IMR-90 (cell line): ENCODE measurements around the gene HSP90AB1. TPM values are rescaled to one million over a fixed set of nuclear protein-coding genes. Genes with fewer than 3 reads are reported as not detected.

Experiments used
- ATAC-seq: fragments of 200-7000 bp; cut with Tn5 transposase; 2 replicates; pipeline ENCODE4 v1.9.1; 2020; ENCODE audit warnings: low read depth, mild to moderate bottlenecking, moderate library complexity
- BruUV-seq: library from RNA; stranded (reverse); fragments of 400-500 nt; replicated peaks from 2 replicates; lab custom pipeline; 2021; lab: Mats Ljungman, UMichigan
- CTCF ChIA-PET: fragments of 300-600 bp; formaldehyde crosslinking; extraction: SDS; loops from one replicate; lab custom pipeline; 2021; ENCODE audit warnings: antibody characterized with exemption; lab: Yijun Ruan, JAX
- POLR2A ChIA-PET: fragments of 300-600 bp; sonication (Branson Sonifier 250); formaldehyde crosslinking; loops from one replicate; lab custom pipeline; 2022; ENCODE audit warnings: antibody characterized with exemption; ENCODE audit not compliant: unreplicated experiment; lab: Charles Lee
- DNase-seq: peaks from one replicate; pipeline ENCODE4 v3.0.0; 2013
- H2AFZ ChIP-seq: replicated peaks from 2 replicates; pipeline ENCODE3; 2013; ENCODE audit warnings: low read length, mild to moderate bottlenecking; ENCODE audit not compliant: poor library complexity
- H2AK5ac ChIP-seq: 2 replicates; pipeline ENCODE4 v1.6.1; 2013; ENCODE audit warnings: low read depth, low read length, inconsistent platforms
- H2AK9ac ChIP-seq: replicated peaks from 2 replicates; pipeline ENCODE3; 2013; ENCODE audit warnings: mild to moderate bottlenecking, low read depth, low read length, moderate library complexity; ENCODE audit not compliant: poor library complexity
- H2BK120ac ChIP-seq: 2 replicates; pipeline ENCODE4 v1.6.1; 2013; ENCODE audit warnings: low read depth, low read length, inconsistent platforms
- H2BK15ac ChIP-seq: 3 replicates; pipeline ENCODE4 v1.6.1; 2013; ENCODE audit warnings: low read depth, low read length, inconsistent platforms
- H2BK20ac ChIP-seq: 2 replicates; pipeline ENCODE4 v1.6.1; 2013; ENCODE audit warnings: low read depth, mild to moderate bottlenecking, inconsistent platforms, low read length, moderate library complexity
- H2BK5ac ChIP-seq: 2 replicates; pipeline ENCODE4 v1.6.1; 2013; ENCODE audit warnings: mild to moderate bottlenecking, low read depth, low read length, inconsistent platforms; ENCODE audit not compliant: poor library complexity, severe bottlenecking
- H3K14ac ChIP-seq: replicated peaks from 2 replicates; pipeline ENCODE4 v1.6.1; 2013; ENCODE audit warnings: low read depth, low read length, inconsistent platforms
- H3K18ac ChIP-seq: 2 replicates; pipeline ENCODE4 v1.6.1; 2013; ENCODE audit warnings: low read depth, low read length, control low read depth
- H3K23ac ChIP-seq: 2 replicates; pipeline ENCODE4 v1.6.1; 2013; ENCODE audit warnings: low read depth, low read length, inconsistent platforms
- H3K27ac ChIP-seq: 2 replicates; pipeline ENCODE4 v1.5.1; 2013; ENCODE audit warnings: mild to moderate bottlenecking, control low read depth, low read length; ENCODE audit not compliant: insufficient read depth
- H3K27me3 ChIP-seq: 2 replicates; pipeline ENCODE4 v1.6.1; 2013; ENCODE audit warnings: low read length; ENCODE audit not compliant: control insufficient read depth, insufficient read depth
- H3K36me3 ChIP-seq: 2 replicates; pipeline ENCODE4 v1.6.1; 2013; ENCODE audit warnings: low read length, mixed read lengths; ENCODE audit not compliant: control insufficient read depth, insufficient read depth
- H3K4ac ChIP-seq: 2 replicates; pipeline ENCODE4 v1.6.1; 2013; ENCODE audit warnings: low read depth, low read length, inconsistent platforms
- H3K4me1 ChIP-seq: 2 replicates; pipeline ENCODE4 v1.6.1; 2013; ENCODE audit warnings: low read length, mixed read lengths; ENCODE audit not compliant: control insufficient read depth, insufficient read depth
- H3K4me2 ChIP-seq: 2 replicates; pipeline ENCODE4 v1.6.1; 2013; ENCODE audit warnings: low read depth, mild to moderate bottlenecking, control low read depth, low read length, moderate library complexity
- H3K4me3 ChIP-seq: 2 replicates; pipeline ENCODE4 v1.5.1; 2013; ENCODE audit warnings: low read depth, mild to moderate bottlenecking, control low read depth, low read length, moderate library complexity; ENCODE audit not compliant: insufficient read depth
- H3K56ac ChIP-seq: 2 replicates; pipeline ENCODE4 v1.6.1; 2013; ENCODE audit warnings: low read length, inconsistent platforms; ENCODE audit not compliant: insufficient read depth; ENCODE audit errors: extremely low read depth
- H3K79me1 ChIP-seq, 2 experiments: 2 replicates each; pipeline ENCODE4 v1.6.1; 2013; ENCODE audit warnings: low read length in 2 of 2, inconsistent platforms in 1 of 2, low read depth in 1 of 2
- H3K9ac ChIP-seq: 2 replicates; pipeline ENCODE4 v1.6.1; 2013; ENCODE audit warnings: low read depth, low read length, control low read depth
- H3K9me1 ChIP-seq: 2 replicates; pipeline ENCODE4 v1.6.1; 2013; ENCODE audit warnings: low read length, inconsistent platforms; ENCODE audit not compliant: insufficient read depth
- H3K9me3 ChIP-seq: 2 replicates; pipeline ENCODE4 v1.6.1; 2013; ENCODE audit warnings: low read length; ENCODE audit not compliant: control insufficient read depth, insufficient read depth
- H4K20me1 ChIP-seq: 2 replicates; pipeline ENCODE4 v1.6.1; 2013; ENCODE audit warnings: low read length, inconsistent platforms; ENCODE audit not compliant: insufficient read depth
- H4K5ac ChIP-seq: 2 replicates; pipeline ENCODE4 v1.6.1; 2013; ENCODE audit warnings: mild to moderate bottlenecking, low read depth, low read length, control low read depth
- H4K8ac ChIP-seq, 2 experiments: 2 replicates each; pipeline ENCODE4 v1.6.1; 2013; ENCODE audit warnings: low read depth in 2 of 2, low read length in 2 of 2, control low read depth in 1 of 2, inconsistent platforms in 1 of 2
- H4K91ac ChIP-seq: 2 replicates; pipeline ENCODE4 v1.6.1; 2013; ENCODE audit warnings: low read depth, low read length, inconsistent platforms; ENCODE audit not compliant: insufficient read depth
- BHLHE40 ChIP-seq: fragments of 150-350 bp; IDR thresholded peaks from 2 replicates; pipeline ENCODE4 v1.6.1; 2016; ENCODE audit warnings: mild to moderate bottlenecking, low read depth, low read length
- CEBPB ChIP-seq: IDR thresholded peaks from 2 replicates; pipeline ENCODE4 v1.6.1; 2012; ENCODE audit warnings: low read depth, low read length, improper control_type of control experiment
- CHD1 ChIP-seq: IDR thresholded peaks from 2 replicates; pipeline ENCODE4 v1.6.1; 2012; ENCODE audit warnings: low read depth, low read length, improper control_type of control experiment
- ELK1 ChIP-seq: fragments of 150-350 bp; IDR thresholded peaks from 2 replicates; pipeline ENCODE4 v1.6.1; 2016; ENCODE audit warnings: low read depth, mild to moderate bottlenecking, low read length, moderate library complexity, borderline replicate concordance
- FOS ChIP-seq: fragments of 150-350 bp; IDR thresholded peaks from 2 replicates; pipeline ENCODE4 v1.6.1; 2016; ENCODE audit warnings: low read depth, low read length
- MAFK ChIP-seq: IDR thresholded peaks from 2 replicates; pipeline ENCODE4 v1.6.1; 2012; ENCODE audit warnings: low read depth, low read length, improper control_type of control experiment
- MAZ ChIP-seq: IDR thresholded peaks from 2 replicates; pipeline ENCODE4 v1.6.1; 2012; ENCODE audit warnings: low read depth, mild to moderate bottlenecking, low read length, improper control_type of control experiment, moderate library complexity, borderline replicate concordance
- MXI1 ChIP-seq: IDR thresholded peaks from 2 replicates; pipeline ENCODE4 v1.6.1; 2012; ENCODE audit warnings: low read depth, mild to moderate bottlenecking, low read length, moderate library complexity, borderline replicate concordance
- NFE2L2 ChIP-seq: fragments of 150-350 bp; IDR thresholded peaks from 2 replicates; pipeline ENCODE4 v1.6.1; 2016; ENCODE audit warnings: low read depth, mild to moderate bottlenecking, low read length
- POLR2A ChIP-seq: IDR thresholded peaks from 2 replicates; pipeline ENCODE4 v1.6.1; 2012; ENCODE audit warnings: mild to moderate bottlenecking, low read depth, low read length
- RAD21 ChIP-seq: IDR thresholded peaks from 2 replicates; pipeline ENCODE4 v1.6.1; 2012; ENCODE audit warnings: low read length, improper control_type of control experiment
- RCOR1 ChIP-seq: IDR thresholded peaks from 2 replicates; pipeline ENCODE4 v1.6.1; 2012; ENCODE audit warnings: mild to moderate bottlenecking, low read length, improper control_type of control experiment; ENCODE audit not compliant: insufficient replicate concordance
- RFX5 ChIP-seq: IDR thresholded peaks from 2 replicates; pipeline ENCODE4 v1.8.0; 2012; ENCODE audit warnings: low read depth, mild to moderate bottlenecking, low read length, moderate library complexity
- SMC3 ChIP-seq: fragments of 150-350 bp; IDR thresholded peaks from 2 replicates; pipeline ENCODE4 v1.6.1; 2016; ENCODE audit warnings: low read depth, mild to moderate bottlenecking, antibody characterized with exemption, low read length, moderate library complexity
- USF2 ChIP-seq: fragments of 150-350 bp; IDR thresholded peaks from 2 replicates; pipeline ENCODE4 v1.6.1; 2017; ENCODE audit warnings: mild to moderate bottlenecking, antibody characterized with exemption, low read length, low read depth
- WGBS, 2 experiments: methylation state at CpG; one replicate each; pipeline versions ENCODE4 v1.1.5 to v1.1.7; 2013; ENCODE audit warnings: missing lambda C conversion rate in 2 of 2; ENCODE audit not compliant: insufficient read length in 1 of 2; ENCODE audit errors: extremely low coverage in 2 of 2; 5-methylcytosine and 5-hydroxymethylcytosine counted together
- dilution Hi-C: fragments of 300-500 bp; cut with HindIII; formaldehyde crosslinking; loops from one replicate; pipeline ENCODE4 v1.14.3; 2018; ENCODE audit warnings: low sequenced_read_pairs; ENCODE audit not compliant: unreplicated experiment
- in situ Hi-C: fragments of 300-500 bp; cut with MboI; formaldehyde crosslinking; loops from 3 replicates; pipeline ENCODE4 v1.14.3; 2019; ENCODE audit warnings: low sequenced_read_pairs, inconsistent platforms, mixed read lengths
- intact Hi-C: fragments of 100-400 bp; cut with micrococcal nuclease; formaldehyde crosslinking; loops from 2 replicates; pipeline ENCODE4 v1.10.0; 2022
- polyA plus RNA-seq, 3 experiments: library from polyadenylated mRNA; depleted of rRNA; stranded (reverse); fragments of >200 nt; gene quantifications; 2 replicates each; pipeline ENCODE4 v1.2.3, GENCODE V29; 2012; ENCODE audit warnings: low replicate concordance in 1 of 3
- total RNA-seq: library from RNA; depleted of rRNA; stranded (reverse); fragments of >200 nt; gene quantifications from 2 replicates; pipeline ENCODE4 v1.2.3, GENCODE V29; 2012

The HSP90AB1 gene
- total and polyA plus RNA-seq, 2 of the 4 experiments (the other 2 are of a cell fraction) = 887 to 1,307 TPM

DNA sequence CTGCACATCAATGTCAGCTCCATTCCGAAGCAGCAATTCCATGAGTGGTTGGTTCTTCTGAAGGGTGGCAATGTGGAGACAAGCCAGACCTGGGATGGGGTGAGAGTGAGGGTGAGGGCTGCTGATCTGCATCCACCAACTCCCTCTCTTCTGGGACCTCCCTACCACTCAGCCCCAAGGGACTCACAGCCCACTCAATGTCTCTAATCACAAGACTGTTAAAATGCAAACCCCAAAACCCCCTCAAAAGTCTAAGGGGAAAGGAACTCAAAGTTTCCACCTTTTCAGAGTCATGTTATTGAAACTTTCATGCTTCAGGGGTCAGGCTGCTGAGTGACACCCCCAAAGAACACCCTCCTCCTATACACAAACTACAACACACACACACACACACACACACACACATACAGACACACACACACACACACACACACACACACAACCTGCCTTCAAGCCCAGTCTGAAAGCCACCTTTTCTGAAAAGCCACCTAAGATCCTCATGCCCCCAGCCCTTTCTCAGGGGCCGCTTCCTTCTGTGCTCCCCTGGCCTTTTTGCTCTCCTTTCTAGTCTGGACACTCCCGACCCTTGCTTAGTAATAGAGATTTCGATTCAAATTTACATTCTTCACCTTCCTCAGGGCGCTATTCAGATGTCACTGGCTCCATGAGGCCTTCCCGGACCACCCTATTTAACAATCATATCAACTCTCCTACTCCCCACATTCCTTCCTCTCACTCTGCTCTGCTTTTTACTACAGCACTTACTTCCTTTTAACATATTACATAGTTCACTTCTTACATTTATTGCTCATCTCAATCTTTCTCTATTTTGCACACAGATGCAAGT is 13.8 kb downstream of the HSP90AB1 start (continued):
- no peak for TF ChIP-seq BHLHE40

DNA sequence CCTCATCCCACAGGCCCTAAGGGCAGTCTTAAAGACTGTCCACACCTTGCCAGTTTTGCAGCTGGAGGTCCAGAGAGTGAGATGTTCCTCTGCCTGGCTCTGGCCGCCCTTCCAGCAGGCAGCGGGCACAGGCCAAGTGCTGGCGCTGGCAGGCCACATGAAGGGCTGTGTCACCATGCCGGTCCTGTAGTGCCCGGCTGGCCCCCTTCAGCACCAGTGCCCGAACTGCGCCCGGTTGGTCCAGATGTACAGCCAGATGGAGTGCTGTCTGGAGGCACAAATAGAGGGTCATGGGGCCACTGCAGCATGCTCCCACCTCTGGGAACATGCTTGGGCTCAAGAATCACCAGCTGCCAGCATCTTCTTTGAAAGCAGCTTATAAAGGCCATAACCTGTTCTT is 14.7 kb downstream of the HSP90AB1 start:
- intact Hi-C loops (no loop called here), in situ Hi-C loops (no loop called here), dilution Hi-C loops (no loop called here)
- CTCF ChIA-PET = no interaction called here
- peaks cover 10% of the 10 kb centered on the region for H4K20me1 ChIP-seq
- peaks cover 12% of the 10 kb centered on the region for H3K36me3 ChIP-seq
- no peak overlapping the region for H3K14ac ChIP-seq
- peaks cover 26% of the 10 kb centered on the region for H3K4me1 ChIP-seq
- H4K5ac ChIP-seq = no peak overlapping the region
- no peaks in the 10 kb centered on the region for H3K9me3 ChIP-seq
- BruUV-seq = no TSS peak
- H2AFZ ChIP-seq = peak overlapping the region; percentile 5
- H3K23ac ChIP-seq = no peak overlapping the region
- no peak overlapping the region for H3K4me2 ChIP-seq
- no peak overlapping the region for H3K4ac ChIP-seq
- H2BK120ac ChIP-seq = no peak overlapping the region
- H2BK15ac ChIP-seq = no peak overlapping the region
- H4K91ac ChIP-seq = no peak overlapping the region
- H3K27ac ChIP-seq = no peak overlapping the region
- ATAC-seq (no peak), DNase-seq (no peak)
- H2BK20ac ChIP-seq = no peak overlapping the region
- no peak overlapping the region for H2AK9ac ChIP-seq
- H3K9me1 ChIP-seq = peaks cover 20% of the 10 kb centered on the region
- no peak overlapping the region for H2AK5ac ChIP-seq
- no peak overlapping the region for H3K4me3 ChIP-seq
- 97% methylated on average over 5 of the region's 8 CpGs; no CpG with 5 or more reads in 1 of the 2 experiments for WGBS, 2 experiments
- H3K27me3 ChIP-seq = no peaks in the 10 kb centered on the region
- no peak overlapping the region for H3K18ac ChIP-seq
- no peak overlapping the region for H3K56ac ChIP-seq
- no peak overlapping the region for H2BK5ac ChIP-seq
- POLR2A ChIA-PET = no interaction called here
- H3K79me1 ChIP-seq = peaks cover 24 to 49% of the 10 kb centered on the region in 2 experiments
- H4K8ac ChIP-seq = no peak overlapping the region
- no peak overlapping the region for H3K9ac ChIP-seq
- TF ChIP-seq BHLHE40 (no peak), RAD21 (no peak), POLR2A (no peak), MAFK (no peak), RFX5 (no peak), ELK1 (no peak), CHD1 (no peak), SMC3 (no peak), MAZ (no peak), USF2 (no peak), CEBPB (no peak), FOS (no peak), RCOR1 (no peak), MXI1 (no peak), NFE2L2 (no peak)
